ENCODE results near the gene FOXF1. TPM values are rescaled to one million over a fixed set of nuclear protein-coding genes. Genes with fewer than 3 reads are reported as not detected.

The FOXF1 gene
- total RNA-seq, 1 experiment from 2014 or later: 0.10 TPM

DNA sequence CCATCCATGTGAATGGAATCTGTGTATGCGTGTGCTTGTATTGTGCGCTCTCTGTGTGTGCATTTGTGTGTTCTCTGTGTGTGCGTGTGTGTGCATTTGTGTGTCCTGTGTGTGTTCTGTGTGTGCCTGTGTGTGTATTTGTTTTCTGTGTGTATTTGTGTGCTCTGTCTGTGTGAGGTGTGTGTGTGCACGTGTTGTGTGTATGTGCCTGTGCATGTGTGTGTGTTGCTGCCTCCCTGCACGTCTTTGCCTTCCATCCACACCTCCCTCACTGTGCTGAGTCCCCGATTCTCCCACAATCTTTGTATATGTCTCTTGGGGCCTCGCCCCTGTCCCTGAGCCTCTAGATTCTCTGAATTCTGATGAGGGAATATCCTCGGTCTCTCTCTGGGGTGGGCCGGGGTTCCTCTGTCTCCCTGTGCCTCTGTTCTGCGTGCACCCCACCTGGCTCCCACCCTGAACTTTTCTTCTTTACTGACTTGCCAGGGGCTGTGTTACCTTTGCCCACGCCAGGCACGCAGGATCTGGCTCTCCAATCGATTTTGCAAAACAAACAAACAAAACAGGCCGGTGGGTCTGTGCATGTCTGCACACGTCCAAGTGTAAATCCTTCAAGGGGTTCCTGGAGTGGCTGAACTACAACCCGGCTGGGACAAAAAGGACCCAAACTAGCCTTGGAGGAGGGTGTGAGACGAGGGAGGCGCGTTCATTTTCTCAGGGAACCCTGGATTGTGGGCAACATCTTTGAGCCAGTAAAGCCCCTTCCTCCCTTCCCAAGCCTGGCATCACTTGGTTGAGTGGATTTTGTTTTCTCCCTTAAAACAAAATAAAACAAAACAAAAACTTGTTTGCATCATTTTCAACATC lies 8.1 kb upstream of the FOXF1 start:
- no peak overlapping the region for H3K4me3 ChIP-seq (ENCODE audit: low read depth in 2 of 2, low read length in 2 of 2)
- DNase-seq (ENCODE audit: low read depth, low spot score) (no peak), ATAC-seq (no peak)
- H3K36me3 ChIP-seq (ENCODE audit: control insufficient read depth, insufficient read depth, low read length): no peaks in the 10 kb centered on the region; the same call in 1 of the 2 replicates
- H3K27ac ChIP-seq (ENCODE audit: low read length): no peak overlapping the region
- no TSS peak for BruUV-seq (replicated peaks)
- TF ChIP-seq POLR2AphosphoS5 (IDR thresholded peaks at IDR 0.05; ENCODE audit: low read depth, low read length) (no peak), REST (IDR thresholded peaks at IDR 0.05; ENCODE audit: insufficient read depth in 1 of 2, low read depth in 2 of 2, low read length in 1 of 2) (no peak), TCF7L2 (IDR thresholded peaks at IDR 0.05; ENCODE audit: low read depth, low read length) (no peak), CTCF (IDR thresholded peaks at IDR 0.05) (no peak), SIN3A (IDR thresholded peaks at IDR 0.05; ENCODE audit: borderline replicate concordance, insufficient read depth, low read depth, low read length) (no peak)
- in situ Hi-C loops (cut with HindIII; ENCODE audit: low pct_unique_long_range_greater_than_20kb, low sequenced_read_pairs): no loop called here
- POLR2A ChIA-PET: no interaction called here
- intact Hi-C loops (cut with micrococcal nuclease; ENCODE audit: unreplicated experiment): no loop called here
- H3K4me1 ChIP-seq (ENCODE audit: control insufficient read depth, insufficient read depth, low read length): peaks cover 3% of the 10 kb centered on the region; the same call in 1 of the 2 replicates
- H3K9me3 ChIP-seq (ENCODE audit: control insufficient read depth, insufficient read depth, low read depth, low read length): no peaks in the 10 kb centered on the region
- CTCF ChIA-PET: no interaction called here
- peaks cover 54% of the 10 kb centered on the region for H3K27me3 ChIP-seq (ENCODE audit: control insufficient read depth, insufficient read depth, low read length)

DNA sequence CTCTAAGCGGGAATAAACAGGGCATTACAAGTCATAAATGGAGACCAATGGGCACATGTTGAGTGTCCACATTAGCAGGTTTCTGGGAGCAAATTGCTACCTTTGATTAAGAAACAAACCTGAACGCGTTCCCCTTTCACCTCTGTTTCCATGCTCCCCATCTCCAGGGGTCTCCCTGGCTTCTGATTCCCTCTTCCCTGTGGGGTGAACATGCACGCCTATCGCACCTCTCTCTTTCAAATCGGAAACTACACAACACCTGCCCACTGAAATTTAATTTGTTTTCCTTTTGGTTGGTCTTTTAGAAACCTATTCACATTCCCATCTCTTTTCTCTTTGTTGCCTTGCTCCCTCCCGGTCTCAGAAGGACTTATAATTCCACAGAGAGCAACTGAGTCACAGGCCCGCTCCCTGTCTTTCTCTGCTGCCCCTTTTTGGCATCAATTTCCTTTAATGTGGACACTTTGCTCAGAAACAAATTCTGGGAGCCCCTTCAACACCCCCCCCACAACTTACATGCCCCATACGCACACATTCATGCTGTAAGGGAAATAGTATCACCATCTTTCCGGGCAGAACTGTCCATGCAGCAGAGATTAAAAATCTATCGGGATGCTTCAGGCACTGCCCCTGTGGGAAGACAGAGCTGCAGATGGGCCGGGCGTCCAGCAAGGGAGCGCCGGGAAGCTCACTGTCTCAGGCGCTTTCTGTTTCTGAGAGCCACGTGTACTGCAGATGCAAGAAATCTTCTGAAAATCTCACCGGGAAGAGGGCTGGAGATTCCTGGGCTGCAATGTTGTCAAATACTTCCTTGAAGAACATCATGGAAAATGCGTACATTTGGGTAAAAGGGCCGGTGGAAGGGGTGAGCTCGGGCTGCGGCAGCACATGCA lies 7.2 kb upstream of the FOXF1 start:
- DNase-seq (ENCODE audit: low read depth, low spot score) (no peak), ATAC-seq (no peak)
- CTCF ChIA-PET: no interaction called here
- Histone ChIP-seq H3K9me3 (ENCODE audit: control insufficient read depth, insufficient read depth, low read depth, low read length) (no peaks in the 10 kb centered on the region), H3K27ac (ENCODE audit: low read length) (no peak overlapping the region), H3K36me3 (ENCODE audit: control insufficient read depth, insufficient read depth, low read length) (no peaks in the 10 kb centered on the region; the same call in 1 of the 2 replicates), H3K4me1 (ENCODE audit: control insufficient read depth, insufficient read depth, low read length) (peaks cover 3% of the 10 kb centered on the region; the same call in 1 of the 2 replicates), H3K27me3 (ENCODE audit: control insufficient read depth, insufficient read depth, low read length) (peaks cover 54% of the 10 kb centered on the region), H3K4me3 (ENCODE audit: low read depth in 2 of 2, low read length in 2 of 2) (no peak overlapping the region)
- no TSS peak for BruUV-seq (replicated peaks)
- in situ Hi-C loops (cut with HindIII; ENCODE audit: low pct_unique_long_range_greater_than_20kb, low sequenced_read_pairs): no loop called here
- intact Hi-C loops (cut with micrococcal nuclease; ENCODE audit: unreplicated experiment): no loop called here
- POLR2A ChIA-PET: interaction anchor here (0.7 kb wide), 1 partner anchor 134 kb away, joined by 6 read pairs; no protein-coding TSS in a partner anchor
- TF ChIP-seq SIN3A (IDR thresholded peaks at IDR 0.05; ENCODE audit: borderline replicate concordance, insufficient read depth, low read depth, low read length): no peak
- TF ChIP-seq TCF7L2 (IDR thresholded peaks at IDR 0.05; ENCODE audit: low read depth, low read length): no peak
- no peak for TF ChIP-seq POLR2AphosphoS5 (IDR thresholded peaks at IDR 0.05; ENCODE audit: low read depth, low read length)
- no peak for TF ChIP-seq REST (IDR thresholded peaks at IDR 0.05; ENCODE audit: insufficient read depth in 1 of 2, low read depth in 2 of 2, low read length in 1 of 2)
- TF ChIP-seq CTCF (IDR thresholded peaks at IDR 0.05): no peak

Measured in Panc1 (cell line).